Activated CD8-positive, alpha-beta memory T cell treated with anti-CD3 and anti-CD28 coated beads for 1 hour (primary cell): Measurements from ENCODE around the gene CELF2.
"Not testable (repeated sequence)": the region's sequence is repeated elsewhere in the genome, so short reads cannot be mapped to it uniquely, and the experiment has no call there.

ENCODE experiments used
- DNase-seq, 2 donors: peaks; one replicate each; pipeline ENCODE4 v3.0.0-alpha.2; 2020; ENCODE audit warnings: low read depth in 1 of 2; ENCODE audit errors: extremely low read depth in 1 of 2

Gene CELF2

DNA sequence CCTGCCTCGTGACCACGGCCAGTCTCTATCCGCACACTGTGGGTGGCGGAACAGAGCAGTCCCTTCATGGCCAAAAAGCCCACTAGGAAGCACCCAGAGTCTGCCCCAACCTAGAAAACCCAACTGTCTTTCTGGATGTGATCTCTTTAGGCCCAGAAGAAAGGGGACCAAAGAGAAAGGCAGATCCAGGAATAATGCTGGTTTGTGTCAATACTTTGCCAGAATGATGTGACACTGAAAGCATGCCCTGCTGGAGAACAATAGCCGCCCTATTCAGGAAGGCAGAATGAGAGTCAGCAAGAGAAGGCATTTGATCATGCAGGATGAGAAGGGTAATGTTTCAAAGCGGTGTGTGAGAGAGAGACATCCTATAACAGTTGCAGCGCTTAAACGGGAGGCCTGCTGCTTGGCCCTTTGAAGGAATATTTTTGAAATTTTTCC is 319.1 kb downstream of the CELF2 start:
- DNase-seq: no peak

DNA sequence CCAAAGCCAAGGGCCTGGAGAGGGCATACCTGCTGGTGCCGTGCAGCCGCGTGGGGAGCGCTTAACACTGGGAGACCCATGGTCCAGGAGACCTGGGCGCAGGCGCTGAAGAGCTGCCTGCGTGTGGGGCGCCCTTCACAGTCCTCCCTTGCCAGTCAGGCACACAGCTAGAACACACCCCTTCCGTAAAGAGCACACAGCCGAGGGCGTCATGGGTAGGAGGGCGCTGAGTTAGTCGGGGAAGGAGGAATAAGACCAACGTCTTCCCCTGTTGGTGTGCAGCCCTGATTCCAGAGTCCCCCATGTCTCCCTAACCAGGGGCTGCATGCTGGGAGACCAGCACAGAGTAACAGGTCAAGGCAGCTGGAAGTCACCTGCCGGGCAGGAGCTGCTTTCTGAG is 319.8 kb downstream of the CELF2 start:
- no peak for DNase-seq

DNA sequence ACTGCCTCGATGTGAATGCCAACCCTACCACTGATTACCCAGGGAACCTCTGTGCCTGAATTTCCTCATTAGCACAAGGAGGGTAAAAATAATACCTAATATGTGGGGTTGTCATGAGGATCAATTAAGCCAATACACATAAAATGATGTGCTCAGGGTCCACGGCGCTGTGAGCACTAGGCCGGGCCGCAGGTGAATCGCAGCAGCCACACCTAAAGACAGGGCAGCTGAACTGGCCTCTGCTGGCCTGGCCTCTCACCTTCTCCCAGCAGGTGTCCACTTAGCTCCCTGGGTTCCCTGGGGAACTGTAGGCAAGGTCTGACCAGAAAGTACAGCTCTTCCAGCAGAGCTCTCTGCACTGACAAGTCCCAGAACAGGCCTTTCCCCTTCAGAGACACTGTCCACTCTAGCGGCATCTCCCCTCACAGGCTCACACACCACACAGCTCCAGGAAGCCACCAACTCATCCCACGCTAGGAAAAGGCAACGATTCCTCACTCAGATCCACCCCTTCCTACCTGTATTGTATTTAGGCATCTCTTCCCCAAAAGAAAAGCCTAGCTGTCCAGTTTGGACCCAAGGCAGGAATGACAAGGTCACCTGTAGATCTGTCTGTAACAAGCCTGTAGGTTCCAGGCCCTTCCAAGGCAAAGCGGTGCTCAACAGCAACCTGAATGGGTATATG is 320.6 kb downstream of the CELF2 start:
- no peak for DNase-seq

DNA sequence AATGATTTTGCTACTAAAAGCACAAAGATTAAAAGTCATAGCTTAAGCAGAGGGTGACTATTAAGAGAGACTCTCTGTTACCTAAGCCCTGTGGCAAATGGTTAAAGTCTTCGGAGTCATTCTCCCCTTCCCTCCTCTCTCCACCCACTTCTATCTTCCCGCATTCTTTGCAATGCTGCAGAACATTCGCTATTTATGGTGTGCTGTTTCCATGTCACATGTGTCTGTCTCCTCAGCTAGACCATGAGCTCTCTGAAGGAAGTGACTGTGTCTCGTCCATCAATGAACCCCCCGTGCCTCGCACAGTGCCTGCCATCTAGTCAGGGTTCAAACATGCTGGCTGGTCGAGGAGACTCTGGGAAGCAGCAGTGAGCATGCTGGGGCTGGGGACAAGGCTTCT is 321.3 kb downstream of the CELF2 start:
- DNase-seq: no peak

DNA sequence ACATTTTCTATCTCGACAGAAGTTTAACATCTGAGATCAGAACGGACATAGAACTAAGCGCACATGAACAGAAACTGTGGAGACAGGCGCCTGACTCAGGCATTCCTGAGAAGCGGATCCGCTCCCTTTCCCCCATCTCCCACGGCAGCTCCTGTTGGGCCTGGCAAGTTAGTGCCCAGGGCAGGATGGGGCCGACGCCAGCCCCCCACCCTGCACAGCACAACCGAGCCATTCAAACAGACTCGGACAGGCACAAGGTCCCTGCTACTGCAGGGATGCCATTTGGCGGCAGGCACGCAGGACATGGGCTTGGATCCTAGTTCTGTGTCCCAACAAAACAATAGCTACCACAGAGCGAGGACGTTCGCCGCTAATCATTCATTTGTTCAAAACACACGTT is 322.0 kb downstream of the CELF2 start:
- DNase-seq: no peak

DNA sequence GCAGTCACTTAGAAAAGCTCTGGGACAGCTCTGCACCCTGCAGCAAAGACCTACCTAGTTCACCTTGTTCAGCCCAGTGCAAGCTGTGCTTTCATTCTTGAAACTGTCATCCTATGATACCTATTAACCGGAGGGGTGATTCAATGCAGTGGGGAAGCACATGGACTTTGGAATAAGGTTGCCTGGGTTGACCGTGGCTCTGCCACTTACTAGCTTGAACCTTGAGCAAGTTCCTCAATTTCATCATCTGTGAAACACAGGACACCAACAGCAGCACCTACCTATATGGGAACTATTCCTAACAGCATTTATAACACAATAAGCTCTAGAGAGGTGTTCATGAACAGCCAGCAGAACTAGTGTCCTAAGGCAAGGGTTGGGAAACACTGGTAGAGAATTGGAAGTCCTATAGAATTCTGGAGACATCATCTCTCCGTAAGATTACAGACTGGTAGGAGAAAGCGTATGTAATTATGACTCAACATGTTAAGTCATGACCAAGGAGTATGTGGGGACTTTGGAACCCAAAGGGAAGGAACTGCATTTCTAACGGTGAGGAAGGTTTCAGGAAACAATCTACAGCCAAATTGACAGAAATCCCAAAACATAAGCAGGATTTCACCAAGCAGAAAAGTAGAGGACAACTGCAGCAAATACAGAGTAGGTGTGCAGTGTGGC is 323.8 kb downstream of the CELF2 start:
- no peak for DNase-seq

DNA sequence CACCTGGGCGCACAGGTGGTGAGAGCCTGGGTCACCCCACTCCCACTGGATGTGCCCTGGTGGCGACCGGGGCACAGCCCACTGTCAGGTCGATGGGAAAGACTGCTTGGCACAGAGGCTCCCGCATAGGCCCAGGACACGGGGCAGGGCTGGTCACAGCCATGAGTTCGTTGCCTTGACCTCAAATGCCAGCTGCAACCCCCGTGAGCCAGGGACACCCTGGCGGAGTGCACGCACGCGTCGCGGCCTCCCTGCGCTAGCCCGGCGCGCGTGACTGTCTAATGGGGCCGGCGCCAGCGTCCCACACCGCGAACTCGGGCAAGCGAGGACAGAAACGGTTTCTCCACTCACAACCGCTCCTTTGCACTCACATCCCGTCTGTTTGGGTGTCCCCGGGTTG is 326.4 kb downstream of the CELF2 start:
- no peak for DNase-seq

DNA sequence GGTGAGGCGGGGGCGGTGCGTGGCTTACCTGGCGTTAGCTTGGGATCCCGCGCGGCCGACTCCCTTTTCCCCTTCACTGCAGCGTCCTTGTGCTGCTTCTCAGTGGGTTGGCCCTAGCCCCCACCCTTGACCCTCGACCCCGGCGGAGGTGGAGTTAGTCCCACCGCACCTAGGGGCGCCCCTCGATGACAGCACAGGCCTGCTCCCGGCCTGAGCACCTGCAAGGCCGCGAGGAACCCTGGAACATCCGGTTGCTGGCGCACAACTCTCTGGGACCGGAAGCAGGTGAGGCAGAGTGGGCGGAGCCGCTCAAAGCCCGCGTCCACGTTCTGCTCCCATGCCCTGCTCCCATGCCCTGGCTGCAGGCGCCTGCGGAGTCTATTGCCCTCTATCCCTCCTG is 326.9 kb downstream of the CELF2 start:
- no peak for DNase-seq

DNA sequence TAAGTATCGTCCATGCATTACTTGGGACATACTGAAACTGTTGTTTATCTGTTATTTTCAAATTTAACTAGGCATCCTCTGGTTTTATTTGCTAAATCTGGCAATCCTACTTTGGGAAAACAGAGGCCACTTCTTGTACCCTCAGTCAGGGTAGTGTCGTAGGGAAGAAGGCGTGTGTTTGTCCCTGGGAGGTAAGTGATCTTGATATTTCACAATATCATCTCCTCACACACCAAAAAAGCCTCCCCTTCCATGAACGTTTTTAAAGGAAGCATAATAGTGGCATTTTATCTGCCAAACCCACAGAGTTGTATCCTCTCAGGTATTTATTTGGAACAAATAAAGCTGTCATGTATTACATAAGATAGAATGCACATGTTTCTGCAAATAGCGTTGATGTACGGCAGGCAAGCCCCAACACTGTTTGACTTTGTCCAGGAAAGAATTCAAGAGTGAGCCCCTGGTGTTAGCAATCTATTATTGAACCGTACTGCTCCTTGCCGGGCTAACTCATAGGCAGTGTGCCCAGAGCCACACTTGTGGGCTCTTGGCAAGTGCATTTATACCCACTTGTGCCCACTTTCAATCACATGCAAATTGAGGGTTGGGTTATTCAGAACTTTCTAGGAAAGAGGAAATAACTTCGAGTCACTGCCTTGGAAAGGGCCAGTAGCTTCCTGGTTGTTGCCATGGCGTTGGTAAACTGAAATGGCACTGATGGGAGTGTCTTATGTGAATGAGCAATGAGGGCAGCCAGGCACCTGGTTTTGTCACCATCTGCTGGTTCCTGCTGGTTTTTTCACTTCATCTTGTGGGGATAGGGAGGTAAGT is 327.8 kb downstream of the CELF2 start:
- DNase-seq: no peak

DNA sequence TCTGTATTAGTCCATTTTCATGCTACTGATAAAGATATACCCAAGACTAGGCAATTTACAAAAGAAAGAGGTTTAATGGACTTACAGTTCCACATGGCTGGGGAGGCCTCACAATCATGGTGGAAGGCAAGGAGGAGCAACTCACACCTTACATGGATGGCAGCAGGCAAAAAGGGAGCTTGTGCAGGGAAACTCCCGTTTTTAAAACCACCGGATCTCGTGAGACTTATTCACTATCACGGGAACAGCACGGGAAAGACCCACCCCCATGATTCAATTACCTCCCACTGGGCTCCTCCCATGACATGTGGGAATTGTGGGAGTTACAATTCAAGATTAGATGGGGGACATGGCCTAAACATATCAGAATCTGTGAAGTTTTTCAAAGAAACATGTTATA is 329.9 kb downstream of the CELF2 start:
- not testable (repeated sequence) for DNase-seq

DNA sequence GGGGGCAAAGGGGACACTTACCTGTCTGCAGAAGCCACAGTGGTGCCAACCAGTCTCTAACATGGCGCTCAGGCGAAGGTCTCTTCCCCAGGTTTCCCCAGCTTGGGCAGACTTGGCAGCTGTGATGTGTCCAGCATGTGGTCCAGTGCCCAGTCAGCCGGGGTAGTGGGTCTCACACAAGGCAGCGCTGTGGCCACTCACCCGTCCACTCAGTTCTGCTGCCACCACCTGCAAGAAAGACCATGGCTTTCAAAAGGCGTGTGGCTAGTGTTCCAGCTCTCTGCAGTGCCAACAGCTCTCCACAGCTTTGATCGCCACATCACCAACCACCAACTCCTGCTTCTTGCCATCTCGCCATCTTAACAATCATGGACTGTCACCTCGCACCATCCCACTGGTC is 334.1 kb downstream of the CELF2 start:
- no peak for DNase-seq

DNA sequence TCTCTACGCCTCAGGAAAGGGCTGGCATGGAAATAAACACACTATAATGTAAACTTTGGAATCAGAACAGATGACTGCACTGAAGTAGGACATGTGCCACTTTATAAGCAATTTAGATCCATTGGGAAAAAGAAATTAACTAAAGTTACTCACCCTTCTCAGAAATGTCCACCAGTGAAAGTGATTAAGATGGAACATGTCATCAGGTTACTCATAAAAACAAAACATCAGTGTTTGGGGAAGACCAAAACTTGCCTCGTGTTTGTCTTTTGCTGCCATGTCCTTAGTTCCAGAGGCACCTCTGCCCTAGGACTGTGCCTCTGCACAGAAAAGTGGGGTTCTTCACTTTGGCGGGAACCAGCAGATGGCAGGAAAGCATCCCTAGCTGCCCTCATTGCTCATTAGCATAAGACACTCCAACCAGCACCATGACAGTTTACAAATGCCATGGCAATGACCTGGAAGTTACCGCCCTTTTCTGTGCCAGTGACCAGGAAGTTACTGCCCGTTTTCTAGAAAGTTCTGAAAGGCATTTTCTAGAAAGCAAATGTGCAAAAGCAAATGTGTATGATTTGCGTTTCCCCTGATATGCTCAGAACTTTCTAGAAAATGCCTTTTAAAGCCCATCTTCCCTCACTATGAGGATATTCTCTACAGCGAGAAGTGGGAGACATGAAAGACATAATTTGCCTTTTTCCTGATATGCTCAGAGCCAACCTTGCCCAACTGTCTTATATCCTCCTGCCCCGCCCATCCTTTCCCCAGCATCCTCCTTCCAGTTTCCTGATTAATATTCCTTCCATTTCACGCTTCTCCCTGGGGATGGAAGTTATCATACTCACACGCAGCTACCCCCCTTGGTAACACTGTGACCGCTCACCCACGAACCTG is 335.6 kb downstream of the CELF2 start:
- no peak for DNase-seq

DNA sequence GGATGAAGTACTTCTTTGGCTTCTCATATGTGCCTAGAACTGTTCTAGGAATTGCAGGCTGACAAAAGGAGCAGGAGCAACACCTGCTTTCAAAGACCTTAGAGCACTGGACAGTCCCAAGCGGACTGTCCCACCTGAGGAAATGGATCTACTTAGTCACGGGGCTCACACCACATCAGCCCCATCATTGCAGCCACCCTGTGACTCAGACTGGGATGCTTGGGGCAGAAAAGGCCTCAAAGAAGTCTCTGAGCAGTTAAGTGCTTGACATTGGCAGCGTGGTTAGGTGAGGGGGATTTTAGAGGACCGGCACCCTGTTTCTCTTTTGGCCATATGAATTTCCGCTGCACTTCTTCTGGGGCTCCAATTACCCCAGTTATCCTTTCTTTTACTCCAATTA is 337.2 kb downstream of the CELF2 start:
- no peak for DNase-seq

DNA sequence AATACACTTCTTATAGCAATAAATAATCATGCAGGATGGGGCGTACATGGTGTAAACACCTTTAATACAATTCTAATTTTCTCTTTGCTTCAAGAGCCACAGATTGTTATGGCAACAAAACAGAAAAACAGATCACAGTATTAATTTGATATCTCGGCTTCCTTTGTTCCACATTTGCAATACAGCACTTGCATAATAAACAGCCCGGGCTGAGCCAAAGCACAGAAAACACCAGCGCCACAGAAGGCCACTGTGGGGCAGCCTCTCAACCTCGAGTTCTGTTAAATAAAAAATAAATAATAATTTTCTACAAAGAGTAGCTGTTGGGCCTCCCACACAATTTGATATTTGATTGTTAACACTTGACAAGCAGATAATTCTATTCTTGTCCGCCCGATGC is 337.9 kb downstream of the CELF2 start:
- DNase-seq: no peak

DNA sequence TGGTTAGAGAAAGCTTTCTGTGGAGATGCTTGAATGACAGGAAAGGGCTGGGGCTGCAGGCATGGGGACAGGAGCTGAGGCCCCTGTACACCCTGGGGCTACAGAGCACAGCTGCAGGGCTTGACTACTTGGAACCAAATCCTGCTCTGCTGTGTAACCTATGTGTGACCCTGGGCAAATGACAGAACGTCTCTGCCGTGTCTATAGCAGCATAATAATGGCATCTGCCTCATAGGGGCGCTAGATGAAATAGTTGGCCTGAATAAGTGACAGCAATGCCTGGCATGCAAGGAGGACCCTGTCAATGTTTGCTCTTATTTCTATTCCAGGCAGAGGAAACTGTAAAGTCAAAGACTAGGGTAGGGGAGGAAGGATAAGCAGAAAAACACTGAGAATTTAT is 339.8 kb downstream of the CELF2 start:
- no peak for DNase-seq

DNA sequence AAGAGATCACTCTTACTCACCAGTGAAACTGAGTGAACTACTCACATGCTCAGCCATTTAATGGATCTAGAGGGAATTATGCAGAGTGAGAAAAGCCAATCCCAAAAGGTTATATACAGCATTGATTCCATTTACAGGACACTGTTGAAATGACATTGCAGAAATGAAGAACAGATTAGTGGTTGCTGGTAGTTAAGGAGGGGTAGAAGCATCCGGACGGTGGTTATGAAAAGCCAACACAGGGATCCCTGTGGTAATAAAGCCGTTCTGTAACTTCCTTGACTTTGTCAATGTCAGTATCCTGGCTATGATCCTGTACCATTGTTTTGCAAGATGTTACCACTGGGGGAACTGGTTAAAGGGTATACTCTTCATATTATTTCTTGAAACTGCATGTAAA is 340.3 kb downstream of the CELF2 start:
- no peak for DNase-seq

DNA sequence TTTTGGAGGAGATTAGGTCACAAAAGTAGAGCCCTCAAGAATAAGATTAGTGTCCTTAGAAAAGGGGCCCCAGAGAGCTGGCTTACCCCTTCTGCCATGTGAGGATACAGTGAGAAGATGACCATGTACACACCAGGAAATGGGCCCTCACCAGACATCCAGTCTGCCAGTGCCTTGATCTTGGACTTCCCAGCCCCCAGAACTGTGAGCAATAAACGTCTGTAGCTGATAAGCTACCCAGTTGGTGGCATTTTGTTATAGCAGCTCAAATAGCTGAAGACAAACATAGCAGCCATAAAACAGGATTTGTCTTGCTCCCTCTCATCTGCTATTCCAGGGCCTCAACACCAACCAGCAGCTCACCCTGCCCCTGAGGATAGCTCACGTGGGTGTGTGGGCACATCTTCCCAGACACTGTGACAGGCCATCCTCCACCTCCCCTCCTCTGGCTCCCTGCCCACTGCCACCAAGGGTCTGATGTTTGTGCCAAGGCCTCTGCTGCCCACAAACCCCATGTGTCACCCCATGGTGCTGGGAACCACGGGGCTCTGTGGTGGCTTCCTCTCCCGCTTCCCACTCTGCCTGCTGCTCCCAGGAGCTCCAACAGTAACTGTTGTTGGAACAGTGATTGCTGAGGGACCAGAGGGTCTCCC is 341.4 kb downstream of the CELF2 start:
- DNase-seq: no peak

DNA sequence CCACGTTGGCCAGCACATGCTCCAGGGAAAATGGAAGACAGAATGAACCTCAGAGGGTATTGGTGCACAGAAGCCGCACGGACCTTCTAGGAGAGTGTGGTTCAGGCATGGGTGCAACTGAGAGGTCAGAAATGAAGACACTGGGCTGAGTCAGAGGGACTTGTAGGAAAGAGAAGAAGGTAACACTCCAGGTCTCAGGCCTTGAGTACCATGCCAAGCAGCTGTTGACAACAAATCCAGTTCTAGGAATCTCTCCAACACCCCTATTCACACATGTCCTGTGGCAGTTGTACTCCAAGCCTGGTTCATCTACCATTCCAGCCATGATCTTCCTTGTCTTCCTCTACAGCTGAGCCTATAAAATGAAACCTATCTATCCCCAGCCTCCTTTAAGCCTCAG is 342.2 kb downstream of the CELF2 start:
- no peak for DNase-seq

DNA sequence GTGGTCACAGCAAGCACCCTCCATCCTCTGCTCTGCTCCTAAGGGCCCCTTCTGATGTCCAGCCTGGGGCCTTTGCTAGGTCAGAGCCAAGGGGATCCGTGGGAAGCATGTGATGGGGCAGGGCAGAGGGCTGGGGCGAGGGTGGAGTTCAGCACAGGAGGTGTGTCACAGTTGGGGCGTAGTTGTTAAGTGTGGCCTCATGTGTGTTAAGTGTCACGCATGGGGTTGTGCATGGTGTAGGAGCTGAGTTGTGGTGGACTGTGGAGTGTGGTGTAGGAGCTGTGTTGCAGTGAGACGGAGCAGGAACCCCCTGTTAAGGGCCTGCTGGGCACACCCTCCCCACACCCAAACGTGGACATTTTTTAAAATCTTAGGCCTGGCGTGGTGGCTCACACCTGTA is 345.8 kb downstream of the CELF2 start:
- no peak for DNase-seq

DNA sequence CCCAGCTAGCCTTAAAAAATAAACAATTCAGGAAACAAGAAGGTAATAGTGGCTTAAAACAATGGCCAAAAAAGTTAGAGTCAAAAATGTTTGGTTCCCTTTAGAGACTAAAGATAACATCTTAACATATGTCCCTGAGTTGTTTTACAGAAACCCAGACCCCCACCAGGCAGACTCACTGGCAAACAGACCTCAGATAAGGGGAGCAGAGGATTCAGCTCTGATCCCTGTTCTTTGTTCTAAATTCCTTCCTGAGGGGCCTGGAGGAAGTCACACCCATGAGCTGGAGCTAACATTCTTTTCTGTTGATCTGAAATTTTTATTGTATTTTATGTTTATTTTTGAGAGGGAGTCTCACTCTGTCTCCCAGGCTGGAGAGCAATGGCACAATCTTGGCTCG is 346.6 kb downstream of the CELF2 start:
- no peak for DNase-seq
